ENCODE results near the gene FOXP4. TPM values are rescaled to one million over a fixed set of nuclear protein-coding genes. Genes with fewer than 3 reads are reported as not detected.

The FOXP4 gene
- polyA plus RNA-seq, 3 donors = 28.8 to 43.6 (median 36.4) TPM

DNA sequence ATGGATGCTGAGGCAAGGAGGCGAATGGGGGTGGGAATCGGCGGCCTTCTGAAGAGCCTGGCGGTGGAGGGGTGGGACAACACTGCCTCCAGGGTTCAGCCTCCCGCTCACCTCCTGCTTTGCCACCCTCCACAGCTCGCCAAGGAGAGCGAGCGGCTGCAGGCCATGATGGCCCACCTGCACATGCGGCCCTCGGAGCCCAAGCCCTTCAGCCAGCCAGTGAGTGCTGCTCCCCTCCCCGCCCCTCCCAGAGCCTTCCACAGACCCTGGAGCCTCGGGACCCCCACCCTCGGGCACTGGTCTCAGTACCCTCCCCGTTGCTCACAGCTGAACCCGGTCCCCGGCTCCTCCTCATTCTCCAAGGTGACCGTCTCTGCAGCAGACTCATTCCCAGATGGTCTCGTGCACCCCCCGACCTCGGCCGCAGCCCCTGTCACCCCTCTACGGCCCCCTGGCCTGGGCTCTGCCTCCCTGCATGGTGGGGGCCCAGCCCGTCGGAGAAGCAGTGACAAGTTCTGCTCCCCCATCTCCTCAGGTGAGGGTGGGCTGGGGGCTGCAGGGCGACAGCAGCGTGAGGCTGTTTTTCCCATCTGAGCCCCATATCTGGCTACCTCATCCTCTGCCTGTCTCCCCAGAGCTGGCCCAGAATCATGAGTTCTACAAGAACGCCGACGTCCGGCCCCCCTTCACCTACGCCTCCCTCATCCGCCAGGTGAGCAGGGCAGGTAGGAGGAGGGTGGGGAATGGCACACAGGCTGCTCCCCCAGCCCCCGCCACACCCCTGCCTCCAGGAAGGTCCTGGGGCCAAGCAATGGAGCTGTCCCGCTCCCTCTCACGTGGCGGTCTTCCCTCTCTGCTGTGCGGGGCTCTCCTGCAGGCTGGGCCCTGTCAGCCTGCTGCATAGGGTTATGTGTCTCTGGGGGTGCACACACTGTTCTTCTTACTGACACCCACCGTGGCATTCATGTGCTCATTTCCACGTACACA lies 43.7 kb downstream of the FOXP4 start:
- DNase-seq (ENCODE audit: extremely low read depth in 1 of 11, low read depth in 9 of 11, low spot score in 4 of 11) = no peak

GRCh38 chr6:41591122-41591521 lies 44.9 kb downstream of the FOXP4 start:
- no peak for DNase-seq (ENCODE audit: extremely low read depth in 1 of 11, low read depth in 9 of 11, low spot score in 4 of 11)

DNA sequence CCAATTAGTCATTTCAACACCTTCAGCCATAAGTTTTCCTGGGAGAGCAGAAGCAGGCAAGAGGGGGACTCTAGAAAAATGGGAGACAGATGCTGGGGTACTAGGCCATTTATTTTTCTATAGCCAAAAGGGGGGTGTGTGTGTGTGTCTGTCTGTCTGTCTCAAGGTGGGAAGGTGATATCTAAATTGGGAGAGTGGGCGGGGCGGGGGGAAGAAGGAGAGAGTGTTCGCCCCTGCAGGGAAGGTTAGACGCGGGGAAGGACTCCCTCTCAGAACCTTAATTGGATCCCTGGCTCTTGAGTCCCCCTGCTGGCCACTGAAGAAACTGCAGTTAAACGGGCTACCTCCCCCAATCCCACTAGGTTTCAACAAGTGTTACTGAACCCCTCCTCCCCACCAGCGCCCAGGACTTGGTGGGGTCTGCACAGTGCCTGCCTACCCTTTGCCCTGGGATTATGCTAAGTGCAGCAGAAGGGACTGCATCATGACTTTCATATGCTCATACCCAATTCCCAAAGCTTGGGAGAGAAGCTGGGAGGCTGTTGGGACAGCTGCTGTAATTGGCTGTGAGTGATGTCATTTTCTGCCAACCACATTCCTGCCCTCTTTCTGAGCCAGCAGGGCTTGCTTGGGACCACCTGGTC lies 45.8 kb downstream of the FOXP4 start:
- peak in 9 of 11 donors; percentile 51 to 72 (median 58) for DNase-seq (ENCODE audit: extremely low read depth in 1 of 11, low read depth in 9 of 11, low spot score in 4 of 11)

- DNase-seq (ENCODE audit: extremely low read depth in 1 of 11, low read depth in 9 of 11, low spot score in 4 of 11) = no peak
Measured at GRCh38 chr6:41593406-41593805, 47.2 kb downstream of the FOXP4 start.

DNA sequence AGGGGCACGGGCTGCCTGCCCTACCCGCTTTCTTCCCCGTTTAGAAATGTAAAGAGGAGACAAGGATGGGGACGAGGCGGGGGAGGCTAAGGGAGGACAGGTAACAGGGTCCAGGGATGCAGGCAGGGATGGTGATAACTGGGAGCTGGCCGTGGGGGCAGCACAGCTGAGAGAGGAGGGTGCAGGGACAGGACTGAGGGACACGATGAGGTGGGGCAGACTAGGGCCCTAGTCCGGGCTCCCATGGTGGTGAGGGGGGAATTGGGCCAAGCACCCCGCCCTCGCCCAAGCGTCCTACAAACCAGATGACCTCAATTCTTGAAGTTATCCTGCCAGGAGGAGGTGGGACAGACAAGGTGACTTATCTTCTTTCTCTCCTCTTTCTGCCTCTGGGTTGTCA lies 47.7 kb downstream of the FOXP4 start:
- DNase-seq (ENCODE audit: extremely low read depth in 1 of 11, low read depth in 9 of 11, low spot score in 4 of 11) = no peak

GRCh38 chr6:41594326-41594725 lies 48.1 kb downstream of the FOXP4 start:
- no peak for DNase-seq (ENCODE audit: extremely low read depth in 1 of 11, low read depth in 9 of 11, low spot score in 4 of 11)

DNA sequence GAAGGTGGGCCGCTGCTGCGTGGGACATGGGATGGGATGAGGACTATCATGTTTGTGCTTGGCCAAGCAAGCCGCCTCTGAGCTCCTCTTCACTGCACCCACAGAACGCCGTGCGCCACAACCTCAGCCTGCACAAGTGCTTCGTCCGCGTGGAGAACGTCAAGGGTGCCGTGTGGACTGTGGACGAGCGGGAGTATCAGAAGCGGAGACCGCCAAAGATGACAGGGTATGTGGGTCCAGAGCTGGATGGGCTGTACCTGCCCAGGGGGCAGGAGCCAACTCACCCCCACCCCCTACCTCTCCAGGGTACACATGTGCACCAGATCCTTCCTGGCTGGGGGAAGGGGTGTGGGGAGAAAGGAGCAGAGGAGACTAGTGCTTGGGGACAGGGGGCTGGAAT lies 48.6 kb downstream of the FOXP4 start:
- DNase-seq (ENCODE audit: extremely low read depth in 1 of 11, low read depth in 9 of 11, low spot score in 4 of 11) = no peak

DNA sequence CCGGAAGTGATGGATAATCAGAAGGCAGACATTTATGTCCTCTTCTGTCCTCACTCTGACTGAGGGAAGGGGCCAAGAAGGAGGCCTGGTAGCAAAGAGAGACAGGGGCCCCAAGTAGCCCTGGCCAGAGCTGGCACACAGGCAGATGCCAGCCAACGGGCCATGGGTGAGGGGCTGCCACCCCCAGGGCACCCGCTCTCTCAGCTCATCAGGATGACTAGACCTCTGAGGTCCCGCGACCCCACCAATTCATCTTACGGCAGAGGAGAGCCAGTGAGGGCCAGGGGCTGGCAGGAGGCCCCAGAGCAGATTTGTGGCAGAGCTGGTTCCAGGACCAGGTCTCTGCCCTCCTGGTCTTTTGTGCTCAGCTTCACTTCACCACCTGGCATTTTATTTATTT lies 49.0 kb downstream of the FOXP4 start:
- no peak for DNase-seq (ENCODE audit: extremely low read depth in 1 of 11, low read depth in 9 of 11, low spot score in 4 of 11)

GRCh38 chr6:41596096-41596685 lies 50.0 kb downstream of the FOXP4 start:
- no peak for DNase-seq (ENCODE audit: extremely low read depth in 1 of 11, low read depth in 9 of 11, low spot score in 4 of 11)

GRCh38 chr6:41596807-41597206 lies 50.6 kb downstream of the FOXP4 start:
- DNase-seq (ENCODE audit: extremely low read depth in 1 of 11, low read depth in 9 of 11, low spot score in 4 of 11) = no peak

- no peak for DNase-seq (ENCODE audit: extremely low read depth in 1 of 11, low read depth in 9 of 11, low spot score in 4 of 11)
Measured at GRCh38 chr6:41597246-41598000, 51.2 kb downstream of the FOXP4 start.

DNA sequence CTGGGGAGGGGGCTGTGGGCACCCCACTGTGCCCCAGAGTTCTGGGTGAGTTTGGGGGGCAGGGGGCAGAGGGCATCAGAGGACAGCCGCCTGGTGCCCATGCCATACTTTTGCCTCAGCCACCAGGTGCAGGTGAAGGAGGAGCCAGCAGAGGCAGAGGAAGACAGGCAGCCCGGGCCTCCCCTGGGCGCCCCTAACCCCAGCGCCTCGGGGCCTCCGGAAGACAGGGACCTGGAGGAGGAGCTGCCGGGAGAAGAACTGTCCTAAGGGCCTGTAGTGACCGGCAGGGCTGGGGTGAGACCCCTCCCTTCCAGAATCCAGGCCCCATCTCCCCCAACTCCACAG lies 52.5 kb downstream of the FOXP4 start:
- DNase-seq (ENCODE audit: extremely low read depth in 1 of 11, low read depth in 9 of 11, low spot score in 4 of 11) = no peak

- no peak for DNase-seq (ENCODE audit: extremely low read depth in 1 of 11, low read depth in 9 of 11, low spot score in 4 of 11)
Measured at GRCh38 chr6:41599015-41599851, 53.1 kb downstream of the FOXP4 start.

DNA sequence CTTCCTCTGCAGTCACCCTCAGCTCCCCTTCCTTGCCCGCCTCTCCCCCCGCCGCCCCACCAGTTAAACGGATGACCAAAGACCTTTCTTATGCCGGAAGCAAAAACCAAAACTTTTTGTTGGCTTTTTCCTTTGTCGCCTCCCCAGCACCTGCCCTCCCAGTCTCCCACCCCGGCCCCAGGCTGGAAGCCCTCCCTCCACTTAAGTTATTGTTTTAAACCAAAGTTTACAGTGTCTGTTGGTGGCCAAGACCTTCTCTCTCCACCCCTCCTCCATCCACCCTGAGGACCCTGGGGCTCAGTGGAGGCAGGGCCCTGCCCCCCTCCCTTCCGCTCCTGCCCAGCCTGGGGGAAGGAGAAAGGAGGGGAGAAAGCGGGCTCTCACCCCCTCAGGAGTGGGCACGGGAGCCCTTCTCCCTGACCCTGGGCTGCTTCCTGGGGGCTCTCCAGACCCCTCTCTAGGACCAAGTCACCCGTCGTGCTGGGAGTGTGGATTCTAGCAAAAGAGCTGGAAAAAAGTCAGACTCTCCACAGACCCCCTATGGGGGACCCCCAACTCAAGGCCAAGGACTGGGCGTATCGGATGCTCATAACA lies 53.8 kb downstream of the FOXP4 start:
- no peak for DNase-seq (ENCODE audit: extremely low read depth in 1 of 11, low read depth in 9 of 11, low spot score in 4 of 11)

- no peak for DNase-seq (ENCODE audit: extremely low read depth in 1 of 11, low read depth in 9 of 11, low spot score in 4 of 11)
Measured at GRCh38 chr6:41600499-41601247, 54.5 kb downstream of the FOXP4 start.

DNA sequence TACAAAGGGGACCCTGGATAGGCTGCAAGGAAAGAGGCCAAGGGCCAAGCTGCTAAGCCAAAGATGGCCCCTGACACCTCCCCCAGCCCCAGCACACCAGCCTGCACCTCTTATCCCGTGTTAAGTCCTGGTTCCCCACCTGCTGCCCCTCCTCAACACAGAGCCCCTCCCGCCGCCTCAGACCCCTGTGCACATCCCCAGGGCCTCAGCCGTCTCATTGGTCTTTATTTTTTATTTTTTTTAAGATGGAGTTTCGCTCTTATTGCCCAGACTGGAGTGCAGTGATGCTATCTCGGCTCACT lies 55.0 kb downstream of the FOXP4 start:
- DNase-seq (ENCODE audit: extremely low read depth in 1 of 11, low read depth in 9 of 11, low spot score in 4 of 11) = no peak

DNA sequence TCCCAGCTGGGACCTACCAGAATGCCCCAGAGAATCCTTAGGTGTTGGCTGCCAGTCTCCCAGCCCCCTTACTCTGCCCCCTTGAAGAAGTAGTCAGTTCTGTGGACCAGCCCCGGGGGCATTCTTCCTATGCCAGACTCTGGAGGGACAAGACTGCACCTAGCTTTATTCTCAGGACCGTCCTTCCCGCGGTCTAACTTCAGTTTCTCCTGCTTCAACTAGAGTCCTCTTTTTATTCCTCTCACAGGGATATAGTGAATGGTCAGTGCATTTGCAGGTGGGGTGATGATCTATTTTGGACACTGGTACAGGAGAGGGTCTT lies 56.2 kb downstream of the FOXP4 start:
- DNase-seq (ENCODE audit: extremely low read depth in 1 of 11, low read depth in 9 of 11, low spot score in 4 of 11) = no peak
